ENCODE data around the gene LIME1.
A peak's percentile ranks its signal among the peaks of the same experiment; 100 is the strongest.

LIME1 gene

DNA sequence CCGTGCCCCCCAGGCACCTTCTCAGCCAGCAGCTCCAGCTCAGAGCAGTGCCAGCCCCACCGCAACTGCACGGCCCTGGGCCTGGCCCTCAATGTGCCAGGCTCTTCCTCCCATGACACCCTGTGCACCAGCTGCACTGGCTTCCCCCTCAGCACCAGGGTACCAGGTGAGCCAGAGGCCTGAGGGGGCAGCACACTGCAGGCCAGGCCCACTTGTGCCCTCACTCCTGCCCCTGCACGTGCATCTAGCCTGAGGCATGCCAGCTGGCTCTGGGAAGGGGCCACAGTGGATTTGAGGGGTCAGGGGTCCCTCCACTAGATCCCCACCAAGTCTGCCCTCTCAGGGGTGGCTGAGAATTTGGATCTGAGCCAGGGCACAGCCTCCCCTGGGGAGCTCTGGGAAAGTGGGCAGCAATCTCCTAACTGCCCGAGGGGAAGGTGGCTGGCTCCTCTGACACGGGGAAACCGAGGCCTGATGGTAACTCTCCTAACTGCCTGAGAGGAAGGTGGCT, 39.1 kb upstream of the LIME1 start:
- DNase-seq = no peak

DNA sequence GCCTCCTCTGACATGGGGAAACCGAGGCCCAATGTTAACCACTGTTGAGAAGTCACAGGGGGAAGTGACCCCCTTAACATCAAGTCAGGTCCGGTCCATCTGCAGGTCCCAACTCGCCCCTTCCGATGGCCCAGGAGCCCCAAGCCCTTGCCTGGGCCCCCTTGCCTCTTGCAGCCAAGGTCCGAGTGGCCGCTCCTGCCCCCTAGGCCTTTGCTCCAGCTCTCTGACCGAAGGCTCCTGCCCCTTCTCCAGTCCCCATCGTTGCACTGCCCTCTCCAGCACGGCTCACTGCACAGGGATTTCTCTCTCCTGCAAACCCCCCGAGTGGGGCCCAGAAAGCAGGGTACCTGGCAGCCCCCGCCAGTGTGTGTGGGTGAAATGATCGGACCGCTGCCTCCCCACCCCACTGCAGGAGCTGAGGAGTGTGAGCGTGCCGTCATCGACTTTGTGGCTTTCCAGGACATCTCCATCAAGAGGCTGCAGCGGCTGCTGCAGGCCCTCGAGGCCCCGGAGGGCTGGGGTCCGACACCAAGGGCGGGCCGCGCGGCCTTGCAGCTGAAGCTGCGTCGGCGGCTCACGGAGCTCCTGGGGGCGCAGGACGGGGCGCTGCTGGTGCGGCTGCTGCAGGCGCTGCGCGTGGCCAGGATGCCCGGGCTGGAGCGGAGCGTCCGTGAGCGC, 38.5 kb upstream of the LIME1 start:
- DNase-seq = no peak

DNA sequence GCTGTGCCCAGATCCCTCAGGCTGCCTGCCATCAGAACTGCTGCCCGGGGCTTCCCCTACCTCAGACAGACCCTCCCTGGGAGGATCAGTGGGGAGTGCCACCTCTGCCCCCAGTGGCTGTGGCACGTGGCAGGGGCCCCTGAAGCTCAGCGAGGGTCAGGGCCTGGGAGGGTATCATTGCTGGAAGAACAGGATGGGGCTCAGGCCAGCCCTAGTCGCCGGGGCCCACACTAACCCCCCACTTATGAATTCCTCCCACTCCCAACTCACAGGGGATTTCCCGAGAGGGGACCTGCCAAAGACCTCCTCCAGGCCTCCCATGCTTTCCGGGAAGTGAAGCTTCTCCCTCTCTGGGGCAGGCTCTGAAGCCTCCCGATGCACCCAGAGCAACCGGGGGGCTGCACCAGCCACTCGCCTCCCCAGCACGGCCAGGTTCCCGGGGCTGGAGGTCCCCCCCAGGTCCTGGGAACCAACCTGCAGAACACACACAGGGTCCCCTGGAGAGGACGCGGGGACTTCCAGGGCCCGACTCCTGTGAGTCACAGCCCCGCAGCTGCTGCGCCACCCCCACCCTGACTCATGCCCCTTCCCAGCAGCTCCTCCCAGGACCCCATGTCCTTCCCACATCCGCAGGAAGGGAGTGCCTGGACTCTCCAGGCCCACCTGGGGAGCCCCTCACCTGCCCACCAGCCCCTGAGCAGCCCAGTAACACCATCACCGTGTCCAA, 37.6 kb upstream of the LIME1 start:
- DNase-seq = peak; percentile 61

GRCh38 chr20:63699466-63700198, 36.8 kb upstream of the LIME1 start:
- no peak for DNase-seq

DNA sequence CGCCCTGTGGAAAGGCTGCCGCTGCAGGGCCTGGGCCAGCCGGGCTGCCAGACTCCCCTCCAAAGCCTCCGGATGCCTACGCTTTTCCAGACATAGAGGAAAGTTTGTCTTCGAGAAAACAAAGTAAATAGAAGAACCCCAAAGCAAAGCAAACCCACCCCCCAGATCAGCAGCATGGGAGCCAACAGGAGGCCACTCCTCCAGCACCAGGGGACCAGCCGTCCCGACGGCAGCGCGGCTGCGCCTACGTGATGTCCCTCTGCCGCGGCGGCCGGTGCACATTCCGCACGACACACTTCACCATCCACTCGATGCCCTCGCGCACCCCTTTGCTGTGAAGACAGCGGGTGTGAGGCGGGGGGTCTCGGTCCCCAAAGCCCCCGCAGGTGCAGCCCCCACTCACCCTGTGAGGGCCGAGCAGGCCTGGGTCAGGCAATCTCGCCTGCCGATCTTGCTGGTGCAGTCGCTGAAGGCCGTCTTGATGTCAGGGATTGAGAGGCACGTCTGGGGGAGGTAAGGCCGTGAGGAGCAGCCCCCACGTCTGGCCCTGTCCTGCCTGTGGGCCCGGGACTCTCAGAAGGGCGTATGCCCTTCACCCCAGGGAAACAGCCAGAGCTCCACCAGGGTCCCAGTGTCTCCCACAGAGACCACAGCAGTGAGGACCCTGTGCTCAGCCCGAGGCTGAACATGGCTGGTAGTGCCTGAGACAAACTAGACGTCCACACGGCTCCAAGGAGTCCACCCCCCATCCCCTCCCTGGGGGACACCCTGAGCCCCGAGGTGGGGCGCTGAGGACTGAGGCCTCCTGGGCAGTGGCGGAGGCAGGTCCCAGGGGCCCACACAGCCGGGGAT, 36.0 kb upstream of the LIME1 start:
- no peak for DNase-seq

GRCh38 chr20:63701051-63701328, 35.5 kb upstream of the LIME1 start:
- no peak for DNase-seq

- DNase-seq = no peak
Observed at GRCh38 chr20:63701329-63702035, 35.0 kb upstream of the LIME1 start.

- no peak for DNase-seq
Observed at GRCh38 chr20:63702036-63702665, 34.3 kb upstream of the LIME1 start.

DNA sequence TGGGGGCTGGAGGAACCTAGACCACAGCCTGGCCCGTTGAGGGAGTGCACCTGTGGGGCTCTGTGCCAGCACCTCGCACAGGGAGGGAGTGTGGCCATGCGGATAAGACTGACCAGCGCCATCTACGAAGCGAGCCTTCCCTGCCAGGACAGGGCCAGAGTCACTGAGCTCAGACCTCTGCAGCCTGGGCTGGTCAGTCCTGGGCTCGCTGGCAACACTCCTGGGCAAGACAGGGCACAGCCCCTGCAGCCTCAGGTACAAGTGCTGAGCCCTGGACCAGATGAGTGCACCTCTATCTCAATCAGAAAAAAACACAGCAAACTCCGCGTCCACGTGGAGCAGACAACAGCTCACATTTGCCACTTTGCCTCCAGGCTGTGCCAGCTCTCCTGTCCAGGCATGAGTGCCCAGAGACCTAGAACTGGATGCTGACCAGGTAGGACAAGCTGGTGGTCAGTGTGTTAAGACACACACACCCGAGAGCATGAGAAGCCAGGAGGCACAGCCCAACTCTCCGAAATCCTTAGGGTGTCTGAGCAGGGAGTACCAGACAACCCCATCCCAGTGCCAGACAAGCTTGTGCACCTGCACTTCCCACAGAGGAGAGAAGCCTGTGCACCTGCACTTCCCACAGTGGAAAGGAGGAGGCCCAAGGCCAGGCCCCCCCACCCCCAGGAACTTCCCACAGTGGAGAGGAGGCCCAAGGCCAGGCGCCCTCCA, 33.6 kb upstream of the LIME1 start:
- DNase-seq = no peak

- no peak for DNase-seq
Observed at GRCh38 chr20:63703471-63703975, 32.9 kb upstream of the LIME1 start.

DNA sequence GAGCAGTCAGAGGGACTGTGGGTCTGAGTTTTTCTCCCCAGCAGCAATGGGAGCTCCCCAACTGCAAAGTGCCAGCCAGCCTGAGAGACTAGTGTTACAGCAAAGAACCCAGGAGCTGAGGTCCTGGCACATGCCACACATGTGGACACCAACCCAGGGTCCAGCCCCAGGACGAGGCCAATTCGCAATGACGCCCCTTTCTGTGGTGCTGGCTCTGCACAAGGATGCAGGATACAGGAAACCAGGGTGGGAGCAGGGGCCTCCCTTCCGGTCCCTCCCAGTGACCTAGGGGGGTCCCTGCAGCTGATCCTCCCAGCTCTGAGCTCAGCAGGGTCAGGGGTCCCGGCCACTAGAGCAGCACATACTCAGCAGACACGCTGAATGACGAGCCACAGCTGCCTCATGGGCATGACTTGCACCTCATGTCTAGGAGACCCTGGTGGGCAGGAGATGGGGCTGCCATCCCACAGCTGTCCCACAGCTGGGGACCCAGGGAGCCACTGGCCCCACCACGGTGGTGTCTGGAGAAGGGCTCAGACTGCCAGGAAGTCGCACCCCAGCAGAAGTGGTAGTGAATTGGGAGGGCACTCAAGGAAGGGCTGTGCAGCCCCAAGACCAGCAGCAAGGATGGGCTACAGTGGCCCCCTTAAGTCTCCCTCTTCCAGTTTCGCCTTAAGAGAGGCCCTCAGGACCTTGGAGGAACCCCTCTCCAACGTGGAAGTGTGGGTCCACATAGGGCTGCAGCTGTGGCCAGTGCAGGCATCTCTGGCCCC, 32.3 kb upstream of the LIME1 start:
- no peak for DNase-seq

DNA sequence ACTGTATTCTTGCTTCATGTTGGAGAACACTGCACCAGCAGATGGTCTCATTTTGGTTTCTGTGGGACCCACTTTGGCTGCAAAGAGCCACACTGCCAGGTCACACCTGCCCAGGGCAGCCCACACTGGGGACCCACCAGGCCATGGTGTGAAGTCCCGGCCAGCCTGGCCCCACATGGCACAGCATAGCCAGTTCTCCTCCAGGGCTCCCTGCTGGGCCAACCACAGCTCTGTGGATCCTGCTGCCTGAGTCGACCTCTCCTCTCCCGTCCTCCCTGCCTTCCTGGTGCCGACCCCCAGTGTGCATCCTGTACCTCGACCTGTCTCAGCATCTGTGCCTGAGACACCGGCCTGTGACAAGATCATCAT, 31.7 kb upstream of the LIME1 start:
- no peak for DNase-seq

DNA sequence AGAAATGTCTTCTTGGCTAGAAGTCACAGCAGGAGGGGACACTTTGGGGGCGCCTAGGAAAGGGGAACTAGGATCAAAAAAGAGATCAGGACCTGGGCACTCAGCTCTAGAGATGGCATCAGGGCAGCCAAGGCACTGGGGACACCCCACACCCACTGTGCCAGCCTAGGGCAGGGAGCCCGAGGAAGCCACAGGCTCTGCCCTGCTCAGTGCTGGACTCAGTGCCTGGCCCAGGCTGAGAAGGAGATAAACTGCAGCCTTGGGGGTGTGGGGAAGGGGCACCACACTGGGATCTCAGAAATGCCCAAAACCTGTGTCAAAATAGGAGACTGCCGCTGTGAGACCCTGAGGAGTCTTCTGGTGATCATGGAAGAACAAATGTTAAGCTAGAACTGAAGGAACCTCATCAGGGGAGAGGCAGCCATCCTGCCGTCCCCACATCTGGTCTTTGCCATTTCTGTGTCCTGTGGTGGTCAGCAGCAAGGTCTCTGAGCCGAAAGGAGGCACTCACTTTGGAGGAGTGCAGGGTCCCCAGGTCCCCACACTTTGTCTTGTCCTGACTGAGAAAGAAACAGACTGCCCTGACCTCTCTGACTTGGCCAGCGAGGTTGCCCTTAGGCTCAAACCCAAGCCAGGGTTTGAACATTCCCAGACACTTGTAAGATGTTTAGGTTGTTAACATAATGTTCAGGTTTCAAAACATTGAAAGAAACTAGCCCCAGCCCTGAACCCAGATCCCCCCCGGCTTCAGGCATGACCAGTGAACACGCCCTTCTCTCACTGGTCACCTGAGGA, 31.0 kb upstream of the LIME1 start:
- DNase-seq = no peak

DNA sequence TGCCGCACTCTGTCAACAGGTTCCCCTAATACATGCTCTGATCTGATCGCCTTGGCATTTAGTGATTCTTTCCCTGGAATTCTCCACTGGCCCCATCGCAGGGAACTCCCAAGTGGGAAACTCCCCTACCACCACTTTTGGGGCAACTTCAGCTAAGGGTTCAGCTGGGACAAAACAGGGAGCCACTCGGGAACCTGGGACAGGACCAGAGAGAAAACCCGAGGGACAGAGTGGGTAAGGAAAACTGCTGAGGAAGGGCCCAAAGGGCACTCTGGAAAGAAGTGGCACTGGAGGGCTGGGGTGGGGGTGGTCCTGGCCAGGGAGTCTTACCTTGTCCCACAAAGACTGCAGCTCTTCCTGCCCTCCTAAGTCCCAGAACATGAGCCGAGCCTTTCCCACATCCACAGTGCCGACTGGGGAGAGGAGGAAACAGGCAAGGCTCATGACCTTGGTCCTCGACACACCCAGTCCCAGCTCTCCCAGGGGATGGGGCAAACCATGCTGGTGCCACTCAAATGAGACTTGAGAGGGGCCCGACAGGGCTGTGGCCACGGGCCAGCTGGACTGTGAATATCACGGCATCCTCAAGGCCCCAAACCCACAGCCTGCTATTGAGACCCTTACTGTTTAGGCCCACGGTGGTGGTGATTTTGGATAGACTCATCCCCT, 30.3 kb upstream of the LIME1 start:
- DNase-seq = no peak

DNA sequence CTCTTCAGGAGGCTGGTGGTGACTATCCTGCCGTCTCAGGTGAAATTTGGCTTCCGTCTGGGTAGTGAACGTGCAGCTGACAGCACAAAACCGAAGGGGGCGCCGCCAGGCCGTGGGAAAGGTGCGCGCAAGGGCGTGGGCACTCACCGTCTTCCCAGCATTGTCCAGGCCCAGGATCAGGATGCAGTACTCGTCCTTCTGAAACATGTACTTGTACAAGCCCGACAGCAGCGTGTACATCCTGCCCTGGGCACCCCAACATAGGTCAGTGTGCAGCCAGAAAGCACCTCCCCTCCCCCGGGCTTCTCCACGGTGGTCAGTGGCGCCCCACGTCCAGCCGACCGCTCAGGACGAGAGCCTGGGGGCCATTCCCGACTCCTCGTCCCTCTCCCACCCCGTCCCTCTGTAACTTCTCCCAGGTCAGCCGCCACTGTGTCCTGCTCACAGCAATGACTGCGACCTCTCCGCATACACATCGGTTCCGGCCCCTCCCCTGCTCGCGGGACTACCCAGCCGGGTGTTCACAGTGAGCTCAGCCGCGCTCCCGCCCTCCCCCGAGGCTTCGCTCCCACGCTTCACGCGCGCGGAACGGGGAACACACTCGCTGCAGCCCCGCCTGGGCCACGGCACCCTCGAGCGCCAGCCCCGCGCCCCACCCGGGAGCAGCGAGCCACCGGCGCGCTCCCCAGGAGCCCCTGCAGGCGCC, 29.5 kb upstream of the LIME1 start:
- DNase-seq = no peak

DNA sequence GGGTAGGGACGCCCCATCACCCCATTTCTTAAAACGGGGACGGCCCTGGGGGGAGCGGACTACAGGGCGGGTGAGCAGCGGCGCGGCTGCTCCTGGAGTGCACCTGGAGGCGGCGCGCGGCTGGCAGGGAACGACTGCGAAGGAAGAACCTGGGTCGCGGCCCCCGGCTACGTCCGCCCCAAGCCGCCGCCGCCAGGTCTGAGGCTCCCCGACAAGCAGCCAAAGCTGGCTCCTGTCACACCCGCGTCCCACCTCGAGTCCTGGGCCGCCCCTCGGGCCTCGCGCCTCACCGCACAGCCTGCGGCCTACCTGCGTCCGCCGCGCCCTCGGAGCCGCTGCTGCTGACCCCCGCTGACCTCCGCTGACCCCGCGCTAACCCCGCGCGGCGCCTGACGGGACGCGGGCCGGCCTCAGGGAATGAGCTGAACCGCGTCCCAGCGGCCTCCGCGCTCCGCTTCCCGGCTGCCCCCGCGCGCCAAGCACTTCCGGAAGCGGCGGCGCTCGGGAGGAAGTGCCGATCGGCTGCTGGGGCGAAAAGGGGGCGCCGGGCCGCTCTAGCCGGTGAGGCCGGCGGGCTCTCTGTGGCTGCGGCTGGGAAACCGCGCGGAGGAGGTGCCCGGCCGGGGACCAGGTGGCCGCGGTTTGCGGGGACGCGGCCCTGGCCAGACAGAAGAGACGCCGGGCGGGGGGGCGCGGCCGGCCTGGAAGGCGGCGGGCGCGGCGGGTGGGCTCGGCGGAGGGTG, 28.7 kb upstream of the LIME1 start, which contains the start of the genes ARFRP1 and ZGPAT:
Gene ARFRP1, minus strand, starts transcription at position 419 of the 743 bp plus-strand sequence. CDS start 885 bp downstream, outside the sequence.
Gene ZGPAT, plus strand, starts transcription at position 482 of the 743 bp plus-strand sequence. CDS start 542 bp downstream, outside the sequence.
- DNase-seq = peak; percentile 50
